GM12878 (cell line): ENCODE data around the gene CTDP1.

ENCODE experiments used
- CEBPB ChIP-seq, 2 experiments: fragments of 150-350 bp in 1 of 2; IDR thresholded peaks; 2 replicates each; pipeline ENCODE4 v1.6.1; 2012 to 2014; ENCODE audit warnings: low read depth in 2 of 2, low read length in 2 of 2, borderline replicate concordance in 1 of 2, inconsistent platforms in 1 of 2
- CTCF ChIP-seq, 3 experiments: IDR thresholded peaks in 2 of 3; conservative IDR thresholded peaks in 1 of 3; 2 replicates each; pipeline ENCODE4 v1.5.1; 2011; ENCODE audit warnings: low read depth in 3 of 3, low read length in 3 of 3, mild to moderate bottlenecking in 3 of 3, control low read depth in 2 of 3, moderate library complexity in 2 of 3, inconsistent platforms in 1 of 3, mixed read lengths in 1 of 3; ENCODE audit not compliant: control insufficient read depth in 2 of 3, insufficient read depth in 1 of 3; ENCODE audit errors: extremely low read depth in 1 of 3
- EP300 ChIP-seq, 2 experiments: fragments of 150-350 bp in 1 of 2; IDR thresholded peaks; 2 replicates each; pipeline ENCODE4 v1.6.1; 2011 to 2012; ENCODE audit warnings: low read depth in 2 of 2, low read length in 2 of 2, borderline replicate concordance in 1 of 2, improper control_type of control experiment in 1 of 2, inconsistent platforms in 1 of 2; ENCODE audit not compliant: control insufficient read depth in 1 of 2
- KDM1A ChIP-seq: fragments of 200-600 bp; sonication (generic); IDR thresholded peaks from 2 replicates; pipeline ENCODE4 v1.6.1; 2016; ENCODE audit warnings: borderline replicate concordance
- NFXL1 ChIP-seq: fragments of 450-650 bp; IDR thresholded peaks from 2 replicates; pipeline ENCODE4 v1.6.1; 2017; ENCODE audit warnings: antibody characterized with exemption, mild to moderate bottlenecking, borderline replicate concordance
- NRF1 ChIP-seq: conservative IDR thresholded peaks from 2 replicates; pipeline ENCODE4 v1.6.1; 2011; ENCODE audit warnings: mild to moderate bottlenecking, low read depth, low read length, improper control_type of control experiment
- POLR2AphosphoS5 ChIP-seq: IDR thresholded peaks from 2 replicates; pipeline ENCODE4 v1.6.1; 2011; ENCODE audit warnings: mild to moderate bottlenecking, low read length, inconsistent platforms
- SIN3A ChIP-seq: IDR thresholded peaks from 2 replicates; pipeline ENCODE4 v1.6.1; 2012; ENCODE audit warnings: low read depth, low read length, improper control_type of control experiment
- SP1 ChIP-seq: IDR thresholded peaks from one replicate; pipeline ENCODE4 v1.6.1; 2011; ENCODE audit warnings: low read depth, low read length
- YY1 ChIP-seq: IDR thresholded peaks from 2 replicates; pipeline ENCODE4 v1.6.1; 2011; ENCODE audit warnings: low read depth, mild to moderate bottlenecking, low read length
- TF ChIP-seq, protein P1 (sequence below): IDR thresholded peaks from 2 replicates; pipeline ENCODE4 v1.6.1; 2011; ENCODE audit warnings: low read depth, mild to moderate bottlenecking, low read length, moderate library complexity, borderline replicate concordance; ENCODE audit errors: extremely low read depth

DNA sequence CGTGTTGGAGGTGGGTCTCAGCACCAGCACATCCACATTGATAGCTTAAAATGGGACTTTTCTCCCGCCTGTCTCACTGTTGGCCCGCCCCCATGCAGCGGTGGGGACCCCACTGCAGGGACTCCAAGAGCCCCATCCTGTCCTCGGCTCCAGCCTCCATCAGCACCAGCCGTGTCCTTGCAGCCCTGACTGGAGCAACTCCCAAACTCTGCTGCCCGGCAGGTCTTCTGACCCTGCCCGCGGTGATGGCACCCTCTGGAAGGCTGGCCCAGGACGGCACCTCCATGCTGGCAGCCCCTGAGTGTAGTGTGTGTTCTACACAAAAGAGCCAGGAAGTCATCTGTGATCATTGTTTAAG lies 76.5 kb downstream of the CTDP1 start:
- no peak for TF ChIP-seq CTCF (IDR thresholded peaks at IDR 0.05 in 2 of 3, conservative IDR thresholded peaks at IDR 0.05 in 1 of 3; ENCODE audit: control insufficient read depth in 2 of 3, extremely low read depth in 1 of 3, insufficient read depth in 1 of 3, low read depth in 3 of 3, low read length in 3 of 3)
- no peak for TF ChIP-seq YY1
- no peak for TF ChIP-seq SIN3A
- no peak for TF ChIP-seq CEBPB (IDR thresholded peaks at IDR 0.05; ENCODE audit: borderline replicate concordance in 1 of 2, low read depth in 2 of 2, low read length in 2 of 2)
- TF ChIP-seq EP300 (IDR thresholded peaks at IDR 0.05; ENCODE audit: borderline replicate concordance in 1 of 2, control insufficient read depth in 1 of 2, low read depth in 2 of 2, low read length in 2 of 2) = no peak
- TF ChIP-seq KDM1A = no peak
- TF ChIP-seq NRF1 = no peak
- TF ChIP-seq, protein P1, sequence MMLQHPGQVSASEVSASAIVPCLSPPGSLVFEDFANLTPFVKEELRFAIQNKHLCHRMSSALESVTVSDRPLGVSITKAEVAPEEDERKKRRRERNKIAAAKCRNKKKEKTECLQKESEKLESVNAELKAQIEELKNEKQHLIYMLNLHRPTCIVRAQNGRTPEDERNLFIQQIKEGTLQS = no peak
- no peak for TF ChIP-seq POLR2AphosphoS5
- TF ChIP-seq NFXL1 = no peak
- TF ChIP-seq SP1 = no peak
